Tibial nerve (tissue), 4 donors: Measurements from ENCODE around the gene XG. TPM values are rescaled to one million over a fixed set of nuclear protein-coding genes. Genes with fewer than 3 reads are reported as not detected.

Experiments used
- DNase-seq, 2 donors: peaks; one replicate each; pipeline ENCODE4 v3.0.0-alpha.2; 2019; ENCODE audit warnings: low spot score in 2 of 2
- H3K27ac ChIP-seq, 4 donors: fragments of 200-600 bp; sonication (generic) in 3 of 4; one replicate each; pipeline ENCODE4 v1.5.1; 2017 to 2019; ENCODE audit warnings: mild to moderate bottlenecking in 1 of 4
- H3K27me3 ChIP-seq, 2 donors: fragments of 200-600 bp; sonication (generic) in 1 of 2; one replicate each; pipeline versions ENCODE4 v1.5.1 to v1.6.0; 2017 to 2019
- H3K36me3 ChIP-seq, 3 donors: fragments of 200-600 bp; sonication (generic); one replicate each; pipeline ENCODE4 v1.5.1; 2018 to 2019
- H3K4me1 ChIP-seq, 4 donors: fragments of 200-600 bp; sonication (generic) in 3 of 4; one replicate each; pipeline ENCODE4 v1.5.1; 2017 to 2019
- H3K4me3 ChIP-seq, 4 donors: fragments of 200-600 bp; sonication (generic) in 3 of 4; one replicate each; pipeline ENCODE4 v1.5.1; 2017 to 2019; ENCODE audit warnings: mild to moderate bottlenecking in 1 of 4, moderate library complexity in 1 of 4
- H3K9me3 ChIP-seq, 4 donors: fragments of 200-600 bp; sonication (generic) in 3 of 4; one replicate each; pipeline ENCODE4 v1.5.1; 2017 to 2019
- CTCF ChIP-seq, 5 experiments: fragments of 200-600 bp in 3 of 5; fragments of 450-650 bp in 2 of 5; sonication (generic) in 3 of 5; IDR thresholded peaks; one replicate each; pipeline ENCODE4 v1.5.1; 2016 to 2019; ENCODE audit warnings: antibody characterized with exemption in 5 of 5, mild to moderate bottlenecking in 3 of 5, moderate library complexity in 2 of 5
- EP300 ChIP-seq, 2 donors: sonication (generic); formaldehyde crosslinking; IDR thresholded peaks; one replicate each; pipeline ENCODE4 v1.6.1; 2017; ENCODE audit warnings: antibody characterized with exemption in 2 of 2, mild to moderate bottlenecking in 1 of 2
- POLR2A ChIP-seq, 2 donors: fragments of 450-650 bp; IDR thresholded peaks; one replicate each; pipeline ENCODE4 v1.6.1; 2017; ENCODE audit warnings: antibody characterized with exemption in 2 of 2, mild to moderate bottlenecking in 2 of 2, moderate library complexity in 2 of 2
- WGBS, 2 donors: methylation state at CpG; one replicate each; pipeline ENCODE4 v1.1.5; 2018; 5-methylcytosine and 5-hydroxymethylcytosine counted together
- total RNA-seq, 4 donors: library from RNA; depleted of rRNA; stranded (reverse); fragments of >200 nt; gene quantifications; one replicate each; pipeline ENCODE4 v1.1.0, GENCODE V29; 2016

XG gene
- total RNA-seq, 4 donors from 2014 or later = 1.2 to 5.1 (median 3.1) TPM

- peaks cover 0 to 73% (median 42%) of the 10 kb centered on the region in 4 donors for H3K4me1 ChIP-seq
- no peaks in the 10 kb centered on the region for H3K9me3 ChIP-seq
- H3K27ac ChIP-seq = peak overlapping the region in 1 of 4 donors; percentile 74
- WGBS, 2 donors = 70 to 73% methylated on average over 10 of the region's 10 CpGs
- no peak overlapping the region for H3K4me3 ChIP-seq
- H3K36me3 ChIP-seq = peaks cover 0 to 21% (median 0%) of the 10 kb centered on the region in 3 donors
- no peak for DNase-seq
- no peaks in the 10 kb centered on the region for H3K27me3 ChIP-seq
- TF ChIP-seq CTCF (IDR thresholded peaks at IDR 0.05) (no peak), EP300 (IDR thresholded peaks at IDR 0.05) (no peak), POLR2A (IDR thresholded peaks at IDR 0.05) (no peak)
These were observed 43.1 kb upstream of the XG start for GRCh38 chrX:2708592-2709188.

DNA sequence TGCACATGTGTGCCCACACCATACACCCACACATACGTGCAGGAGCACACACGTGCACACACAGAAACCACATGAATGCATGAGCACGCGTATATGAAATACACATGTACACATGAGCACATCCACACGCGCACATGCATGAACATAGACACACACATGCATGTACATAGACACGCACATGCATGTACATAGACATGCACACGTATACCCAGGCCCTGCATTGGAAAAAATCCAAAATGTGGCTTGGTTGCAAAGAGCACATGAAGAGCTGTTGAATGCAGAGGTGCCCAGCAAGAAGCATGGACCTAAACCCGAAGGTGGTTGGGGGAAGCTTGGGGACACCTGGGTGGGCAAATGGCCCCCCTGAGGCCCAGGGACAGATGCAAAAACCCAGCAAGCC is 42.3 kb upstream of the XG start:
- Histone ChIP-seq H3K9me3 (no peaks in the 10 kb centered on the region), H3K4me3 (no peak overlapping the region), H3K36me3 (peaks cover 0 to 21% (median 0%) of the 10 kb centered on the region in 3 donors), H3K27me3 (no peaks in the 10 kb centered on the region), H3K27ac (peak overlapping the region in 2 of 4 donors; percentile 28 to 75), H3K4me1 (peaks cover 0 to 64% (median 39%) of the 10 kb centered on the region in 4 donors)
- DNase-seq = no peak
- WGBS, 2 donors = 83 to 89% methylated on average over 9 of the region's 9 CpGs
- TF ChIP-seq POLR2A (IDR thresholded peaks at IDR 0.05) = no peak
- TF ChIP-seq EP300 (IDR thresholded peaks at IDR 0.05) = no peak
- no peak for TF ChIP-seq CTCF (IDR thresholded peaks at IDR 0.05)

GRCh38 chrX:2710041-2710840 is 41.6 kb upstream of the XG start:
- TF ChIP-seq EP300 (IDR thresholded peaks at IDR 0.05) (peak in 1 of 2 donors; percentile 42), POLR2A (IDR thresholded peaks at IDR 0.05) (no peak), CTCF (IDR thresholded peaks at IDR 0.05) (no peak)
- Histone ChIP-seq H3K27ac (peak overlapping the region in 3 of 4 donors; percentile 13 to 75 (median 28)), H3K9me3 (no peaks in the 10 kb centered on the region), H3K4me1 (peaks cover 0 to 57% (median 33%) of the 10 kb centered on the region in 4 donors), H3K36me3 (peaks cover 0 to 27% (median 0%) of the 10 kb centered on the region in 3 donors), H3K27me3 (no peaks in the 10 kb centered on the region), H3K4me3 (peak overlapping the region in 1 of 4 donors; percentile 10)
- 37 to 42% methylated on average over 15 of the region's 15 CpGs for WGBS, 2 donors
- no peak for DNase-seq

DNA sequence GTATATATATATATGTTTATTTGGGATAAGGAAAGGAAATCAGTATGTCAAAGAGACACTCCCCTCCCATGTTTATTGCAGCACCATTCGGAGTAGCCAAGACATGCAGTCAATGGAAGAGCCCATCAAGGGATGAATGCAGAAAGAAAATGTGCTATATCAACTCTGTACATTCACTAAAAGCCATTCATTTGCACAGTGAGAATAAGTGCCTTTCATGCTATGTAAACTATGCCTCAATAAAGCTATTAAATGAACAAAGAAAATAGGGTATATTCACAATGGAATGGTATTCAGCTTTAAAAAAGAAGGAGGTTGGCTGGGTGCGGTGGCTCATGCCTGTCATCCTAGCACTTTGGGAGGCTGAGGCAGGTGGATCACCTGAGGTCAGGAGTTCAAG is 40.4 kb upstream of the XG start:
- 73 to 83% methylated on average over 2 of the region's 2 CpGs for WGBS, 2 donors
- H3K4me1 ChIP-seq = peaks cover 0 to 45% (median 31%) of the 10 kb centered on the region in 4 donors
- no peaks in the 10 kb centered on the region for H3K9me3 ChIP-seq
- H3K27ac ChIP-seq = no peak overlapping the region
- no peak for TF ChIP-seq CTCF (IDR thresholded peaks at IDR 0.05)
- TF ChIP-seq POLR2A (IDR thresholded peaks at IDR 0.05) = no peak
- no peak for TF ChIP-seq EP300 (IDR thresholded peaks at IDR 0.05)
- DNase-seq = no peak
- H3K36me3 ChIP-seq = peaks cover 0 to 39% (median 0%) of the 10 kb centered on the region in 3 donors
- no peak overlapping the region for H3K4me3 ChIP-seq
- no peaks in the 10 kb centered on the region for H3K27me3 ChIP-seq

DNA sequence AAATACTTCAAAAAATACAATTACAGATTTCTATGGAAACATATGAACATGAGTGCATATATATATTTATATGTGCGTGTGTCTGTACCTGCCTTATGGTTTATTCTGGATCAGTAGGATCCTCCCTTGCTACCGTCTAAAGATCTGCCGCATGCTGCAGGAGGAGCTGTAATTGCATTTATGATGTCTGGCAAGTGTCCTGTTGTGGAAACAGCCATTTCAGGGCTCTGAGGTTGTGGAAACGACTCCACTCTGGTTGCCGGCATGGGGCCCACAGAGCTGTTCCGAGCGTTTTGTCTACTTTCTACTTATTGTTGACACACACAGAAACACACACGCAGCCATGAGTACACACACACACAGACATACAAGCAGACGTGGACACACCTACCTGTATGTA is 39.4 kb upstream of the XG start:
- no peak for TF ChIP-seq CTCF (IDR thresholded peaks at IDR 0.05)
- TF ChIP-seq POLR2A (IDR thresholded peaks at IDR 0.05) = no peak
- TF ChIP-seq EP300 (IDR thresholded peaks at IDR 0.05) = no peak
- Histone ChIP-seq H3K4me1 (peaks cover 0 to 35% (median 21%) of the 10 kb centered on the region in 4 donors), H3K27ac (no peak overlapping the region), H3K4me3 (no peak overlapping the region), H3K27me3 (no peaks in the 10 kb centered on the region), H3K36me3 (peaks cover 0 to 49% (median 0%) of the 10 kb centered on the region in 3 donors), H3K9me3 (no peaks in the 10 kb centered on the region)
- WGBS, 2 donors = 88 to 90% methylated on average over 9 of the region's 9 CpGs
- no peak for DNase-seq
